ENCODE measurements around the gene MLLT1. TPM values are rescaled to one million over a fixed set of nuclear protein-coding genes. Genes with fewer than 3 reads are reported as not detected.

The MLLT1 gene
- total and polyA plus RNA-seq, 11 donors = 17.8 to 45.9 (median 34.9) TPM

DNA sequence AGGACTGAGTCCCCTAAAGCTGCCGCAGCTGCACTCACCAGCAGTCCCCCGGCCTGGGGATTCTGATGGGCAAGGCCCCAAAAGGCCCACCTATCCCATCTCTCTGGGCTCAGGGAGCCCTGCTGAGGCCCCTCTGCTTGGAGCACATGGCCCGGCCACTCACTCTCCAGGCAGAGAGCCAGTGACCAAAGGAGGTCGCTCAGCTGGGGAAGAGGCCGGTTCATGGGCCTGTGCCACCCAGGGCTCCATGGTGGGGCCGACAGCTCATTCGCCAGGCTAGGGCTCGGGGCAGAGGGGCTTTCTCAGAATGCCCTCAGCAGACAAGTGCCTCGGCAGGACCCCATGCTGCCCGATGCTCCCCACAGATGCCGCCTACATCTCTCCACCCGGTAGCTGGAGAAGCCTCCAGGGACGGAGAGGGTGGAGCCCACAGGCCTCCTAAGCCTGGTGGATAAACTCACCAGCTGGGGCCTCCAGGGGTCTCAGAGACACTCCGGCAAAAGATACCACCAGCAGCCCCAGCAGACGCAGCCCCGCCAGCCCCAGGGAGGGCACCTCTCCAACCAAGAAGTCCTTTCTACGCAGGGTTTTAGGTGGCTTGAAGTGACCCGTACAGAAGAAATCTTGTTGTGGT, 54.4 kb downstream of the MLLT1 start:
- WGBS, 4 donors = 75 to 93% (median 84%) methylated on average over 5 to 18 of the region's 18 CpGs
- ATAC-seq (peak in 2 of 4 donors; percentile 10 to 21), DNase-seq (peak in 2 of 5 donors; percentile 6 to 25)
- Histone ChIP-seq H3K36me3 (peaks cover 3 to 61% (median 45%) of the 10 kb centered on the region in 9 donors), H3K27me3 (no peaks in the 10 kb centered on the region), H3K4me1 (peaks cover 0 to 62% (median 21%) of the 10 kb centered on the region in 12 donors), H3K4me3 (no peak overlapping the region), H3K9me3 (no peaks in the 10 kb centered on the region), H3K27ac (no peak overlapping the region)
- TF ChIP-seq POLR2A (IDR thresholded peaks at IDR 0.05) = no peak
- TF ChIP-seq, protein P1, sequence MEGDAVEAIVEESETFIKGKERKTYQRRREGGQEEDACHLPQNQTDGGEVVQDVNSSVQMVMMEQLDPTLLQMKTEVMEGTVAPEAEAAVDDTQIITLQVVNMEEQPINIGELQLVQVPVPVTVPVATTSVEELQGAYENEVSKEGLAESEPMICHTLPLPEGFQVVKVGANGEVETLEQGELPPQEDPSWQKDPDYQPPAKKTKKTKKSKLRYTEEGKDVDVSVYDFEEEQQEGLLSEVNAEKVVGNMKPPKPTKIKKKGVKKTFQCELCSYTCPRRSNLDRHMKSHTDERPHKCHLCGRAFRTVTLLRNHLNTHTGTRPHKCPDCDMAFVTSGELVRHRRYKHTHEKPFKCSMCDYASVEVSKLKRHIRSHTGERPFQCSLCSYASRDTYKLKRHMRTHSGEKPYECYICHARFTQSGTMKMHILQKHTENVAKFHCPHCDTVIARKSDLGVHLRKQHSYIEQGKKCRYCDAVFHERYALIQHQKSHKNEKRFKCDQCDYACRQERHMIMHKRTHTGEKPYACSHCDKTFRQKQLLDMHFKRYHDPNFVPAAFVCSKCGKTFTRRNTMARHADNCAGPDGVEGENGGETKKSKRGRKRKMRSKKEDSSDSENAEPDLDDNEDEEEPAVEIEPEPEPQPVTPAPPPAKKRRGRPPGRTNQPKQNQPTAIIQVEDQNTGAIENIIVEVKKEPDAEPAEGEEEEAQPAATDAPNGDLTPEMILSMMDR (IDR thresholded peaks at IDR 0.05) = no peak
- intact Hi-C loops (cut with DNase I) = loop anchor here in 2 of 10 donors (10.0 kb wide), 1 partner anchor 49 kb away; the partner anchor contains the start of gene MLLT1 (in 2 of the 2)

DNA sequence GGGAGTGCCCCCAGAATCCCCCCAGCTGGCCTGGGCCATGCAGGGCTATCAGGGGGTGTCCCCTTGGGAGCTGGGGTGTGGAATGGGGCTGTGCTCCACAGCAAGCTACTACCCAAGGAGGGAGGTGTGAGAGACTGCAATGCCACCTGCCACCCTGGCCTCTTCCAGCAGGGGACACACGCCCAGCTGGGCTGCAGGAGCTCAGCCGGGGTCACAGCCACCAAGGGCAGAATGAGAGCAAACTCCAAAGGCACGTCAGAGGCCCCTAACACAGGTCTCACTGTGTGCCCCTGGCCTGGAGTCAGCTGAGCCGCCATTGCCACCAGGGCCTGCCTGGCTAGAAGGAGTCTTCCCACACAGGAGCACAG, 55.5 kb downstream of the MLLT1 start:
- WGBS, 4 donors = 63 to 83% (median 78%) methylated on average over 3 to 4 of the region's 4 CpGs
- intact Hi-C loops (cut with DNase I) = loop anchor here in 3 of 10 donors (5.0 to 10.0 kb wide), 2 partner anchors 51 to 53 kb away; partner anchors contain the start of gene MLLT1 (in 3 of the 3)
- H3K4me1 ChIP-seq = peaks cover 0 to 66% (median 31%) of the 10 kb centered on the region in 12 donors
- DNase-seq (peak in 2 of 5 donors; percentile 8 to 36), ATAC-seq (peak in 3 of 4 donors; percentile 3 to 23 (median 16))
- no peaks in the 10 kb centered on the region for H3K9me3 ChIP-seq
- H3K27me3 ChIP-seq = no peaks in the 10 kb centered on the region
- H3K27ac ChIP-seq = peak overlapping the region in 2 of 12 donors; percentile 5 to 43
- peaks cover 0 to 55% (median 38%) of the 10 kb centered on the region in 9 donors for H3K36me3 ChIP-seq
- TF ChIP-seq, protein P1 (IDR thresholded peaks at IDR 0.05) = no peak
- no peak for TF ChIP-seq POLR2A (IDR thresholded peaks at IDR 0.05)
- no peak overlapping the region for H3K4me3 ChIP-seq

DNA sequence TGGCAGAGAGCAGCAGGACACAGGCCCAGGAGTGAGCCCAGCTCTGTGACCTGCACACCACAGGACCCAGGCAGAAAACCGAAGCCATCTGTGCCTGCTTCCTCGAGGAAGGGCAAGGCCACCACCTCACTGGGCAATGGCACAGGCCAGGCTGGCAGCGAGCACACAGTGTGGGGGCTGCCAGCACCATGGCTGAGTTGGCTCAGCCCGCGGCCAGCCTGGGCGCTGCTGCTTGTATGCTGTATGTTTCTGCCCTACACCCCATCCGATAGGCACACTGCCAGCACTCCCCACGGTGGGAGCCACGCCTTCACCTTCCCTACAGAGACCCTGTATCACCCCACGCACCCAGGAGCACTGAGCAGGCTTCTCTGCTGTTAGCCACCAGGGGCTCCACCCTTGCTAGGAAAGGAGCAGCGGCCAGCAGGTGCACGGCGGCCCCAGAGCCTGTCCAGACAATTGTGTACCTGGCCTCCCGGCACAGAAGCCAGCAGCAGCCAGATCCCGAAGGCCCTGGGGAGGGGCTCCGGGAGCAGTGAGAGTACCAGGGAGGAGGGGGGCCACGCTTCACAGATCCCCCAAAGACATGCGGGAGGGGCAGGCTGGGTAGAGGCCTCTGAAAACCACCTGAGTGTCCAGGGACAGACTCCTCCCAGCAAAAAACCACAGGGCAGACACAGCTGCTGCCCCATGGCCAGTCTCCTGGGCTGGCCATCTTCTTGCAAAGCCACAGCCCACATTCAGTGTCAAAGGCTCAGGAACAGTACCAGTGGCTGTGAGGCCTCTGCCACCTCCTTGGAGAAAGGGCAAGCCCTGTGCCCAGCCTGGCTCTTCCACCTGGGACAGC, 56.1 kb downstream of the MLLT1 start:
- intact Hi-C loops (cut with DNase I) = loop anchor here in 3 of 10 donors (5.0 to 10.0 kb wide), 2 partner anchors 51 to 54 kb away; partner anchors contain the start of gene MLLT1 (in 3 of the 3)
- Histone ChIP-seq H3K36me3 (peaks cover 0 to 55% (median 38%) of the 10 kb centered on the region in 9 donors), H3K27me3 (no peaks in the 10 kb centered on the region), H3K4me3 (no peak overlapping the region), H3K27ac (peak overlapping the region in 3 of 12 donors; percentile 5 to 43 (median 38)), H3K4me1 (peaks cover 3 to 68% (median 35%) of the 10 kb centered on the region in 12 donors), H3K9me3 (no peaks in the 10 kb centered on the region)
- 47 to 53% (median 49%) methylated on average over 12 to 18 of the region's 18 CpGs for WGBS, 4 donors
- ATAC-seq (peak in 3 of 4 donors; percentile 30 to 43 (median 33)), DNase-seq (peak in 3 of 5 donors; percentile 13 to 57 (median 50))
- no peak for TF ChIP-seq POLR2A (IDR thresholded peaks at IDR 0.05)
- TF ChIP-seq, protein P1 (IDR thresholded peaks at IDR 0.05) = peak in 3 of 12 donors; percentile 4 to 12 (median 8)

Data from heart left ventricle (tissue), 16 donors.